Measurements from ENCODE around the gene JTB. TPM values are rescaled to one million over a fixed set of nuclear protein-coding genes. Genes with fewer than 3 reads are reported as not detected.

Gene JTB
- total and polyA plus RNA-seq, 9 of the 15 experiments (the other 6 are each of a cell fraction or from before 2014, with no cell fraction given) = 24.7 to 308 (median 151) TPM

- TF ChIP-seq REST (IDR thresholded peaks at IDR 0.05; ENCODE audit: borderline replicate concordance) = no peak
- peak; percentile 63; the same call in 1 of the 2 replicates for TF ChIP-seq REST (CRISPR knock-in tag; IDR thresholded peaks at IDR 0.05; ENCODE audit: low read depth)
- TF ChIP-seq ZNF253 (CRISPR knock-in tag; conservative IDR thresholded peaks at IDR 0.05) = no peak
- no peak for TF ChIP-seq HMG20A (CRISPR knock-in tag; conservative IDR thresholded peaks at IDR 0.05)
- TF ChIP-seq SIRT6 (IDR thresholded peaks at IDR 0.05; ENCODE audit: low read depth, low read length) = no peak
- no peak for TF ChIP-seq DACH1 (IDR thresholded peaks at IDR 0.05; ENCODE audit: partially characterized antibody)
- TF ChIP-seq RCOR1 (IDR thresholded peaks at IDR 0.05; ENCODE audit: borderline replicate concordance in 1 of 2, low read depth in 2 of 2, low read length in 2 of 2) = no peak
- no peak for TF ChIP-seq NFE2 (IDR thresholded peaks at IDR 0.05; ENCODE audit: low read depth)
- no peak for TF ChIP-seq GATAD2B (IDR thresholded peaks at IDR 0.05; ENCODE audit: borderline replicate concordance)
- TF ChIP-seq TRIM25 (IDR thresholded peaks at IDR 0.05; ENCODE audit: borderline replicate concordance) = no peak
- peak; percentile 89 for TF ChIP-seq DMBX1 (CRISPR knock-in tag; IDR thresholded peaks at IDR 0.05; ENCODE audit: borderline replicate concordance)
- TF ChIP-seq DPF2 (IDR thresholded peaks at IDR 0.05) = no peak; the same call in 1 of the 2 replicates
- TF ChIP-seq AFF4 (CRISPR knock-in tag; IDR thresholded peaks at IDR 0.05) = 0 out of 2 replicates have a peak, but pooled peaks have one; percentile 26
- peak; percentile 93 for TF ChIP-seq ZNF175 (CRISPR knock-in tag; IDR thresholded peaks at IDR 0.05; ENCODE audit: low read depth)
Observed at GRCh38 chr1:153958111-153958960, 19.1 kb downstream of the JTB start, which contains the start of gene CRTC2 (continued).
